Esophagus muscularis mucosa (tissue), 4 donors: ENCODE measurements around the gene DMRTC2.

Experiments used
- EP300 ChIP-seq: sonication (generic); formaldehyde crosslinking; IDR thresholded peaks from one replicate; pipeline ENCODE4 v1.6.1; 2017; ENCODE audit warnings: antibody characterized with exemption
- POLR2A ChIP-seq: fragments of 450-650 bp; IDR thresholded peaks from one replicate; pipeline ENCODE4 v1.6.1; 2017; ENCODE audit warnings: antibody characterized with exemption, moderate library complexity, mild to moderate bottlenecking, low read depth
- POLR2AphosphoS5 ChIP-seq, 2 donors: sonication (generic); formaldehyde crosslinking; IDR thresholded peaks; one replicate each; pipeline ENCODE4 v1.6.1; 2017; ENCODE audit warnings: antibody characterized with exemption in 2 of 2
- TF ChIP-seq, protein P1 (sequence below), 3 experiments: fragments of 200-600 bp in 2 of 3; fragments of 450-650 bp in 1 of 3; sonication (generic) in 2 of 3; IDR thresholded peaks; one replicate each; pipeline ENCODE4 v1.5.1; 2017 to 2019; ENCODE audit warnings: antibody characterized with exemption in 3 of 3, mild to moderate bottlenecking in 2 of 3, moderate library complexity in 1 of 3

DNA sequence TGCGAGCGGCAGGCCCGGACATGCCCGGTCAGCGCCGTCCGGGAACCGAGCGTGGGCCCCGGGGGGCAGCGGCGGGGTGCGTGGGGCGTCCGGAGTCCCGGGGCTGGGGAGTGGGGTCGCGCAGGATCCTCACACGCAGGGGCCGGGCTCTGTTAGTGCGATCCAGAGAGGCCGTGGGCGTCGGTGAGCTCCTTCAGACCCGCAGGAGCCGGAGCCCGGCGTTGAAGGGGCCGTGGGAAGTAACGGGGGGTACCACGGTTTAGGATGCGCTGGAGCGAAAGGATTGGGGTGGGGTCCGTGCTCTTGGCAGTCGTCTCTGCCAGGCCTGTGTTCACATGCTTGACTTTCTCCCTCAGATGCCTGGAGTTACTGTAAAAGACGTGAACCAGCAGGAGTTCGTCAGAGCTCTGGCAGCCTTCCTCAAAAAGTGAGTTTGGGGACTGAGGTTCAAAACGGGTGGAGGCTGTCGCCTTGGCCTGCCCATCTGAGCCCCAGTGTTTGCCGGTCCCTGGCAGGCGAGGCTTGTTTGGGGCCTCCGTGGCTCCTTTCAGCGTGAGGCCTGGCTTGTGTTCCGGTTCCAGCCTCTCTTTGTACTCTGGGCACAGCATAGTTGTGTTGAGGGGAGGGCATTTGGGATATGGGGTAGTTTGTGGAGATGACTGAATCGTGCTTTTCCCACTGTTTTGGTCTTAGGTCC is 15.7 kb downstream of the DMRTC2 start:
- TF ChIP-seq POLR2AphosphoS5 (IDR thresholded peaks at IDR 0.05) (no peak), POLR2A (no peak), EP300 (no peak)
- TF ChIP-seq, protein P1, sequence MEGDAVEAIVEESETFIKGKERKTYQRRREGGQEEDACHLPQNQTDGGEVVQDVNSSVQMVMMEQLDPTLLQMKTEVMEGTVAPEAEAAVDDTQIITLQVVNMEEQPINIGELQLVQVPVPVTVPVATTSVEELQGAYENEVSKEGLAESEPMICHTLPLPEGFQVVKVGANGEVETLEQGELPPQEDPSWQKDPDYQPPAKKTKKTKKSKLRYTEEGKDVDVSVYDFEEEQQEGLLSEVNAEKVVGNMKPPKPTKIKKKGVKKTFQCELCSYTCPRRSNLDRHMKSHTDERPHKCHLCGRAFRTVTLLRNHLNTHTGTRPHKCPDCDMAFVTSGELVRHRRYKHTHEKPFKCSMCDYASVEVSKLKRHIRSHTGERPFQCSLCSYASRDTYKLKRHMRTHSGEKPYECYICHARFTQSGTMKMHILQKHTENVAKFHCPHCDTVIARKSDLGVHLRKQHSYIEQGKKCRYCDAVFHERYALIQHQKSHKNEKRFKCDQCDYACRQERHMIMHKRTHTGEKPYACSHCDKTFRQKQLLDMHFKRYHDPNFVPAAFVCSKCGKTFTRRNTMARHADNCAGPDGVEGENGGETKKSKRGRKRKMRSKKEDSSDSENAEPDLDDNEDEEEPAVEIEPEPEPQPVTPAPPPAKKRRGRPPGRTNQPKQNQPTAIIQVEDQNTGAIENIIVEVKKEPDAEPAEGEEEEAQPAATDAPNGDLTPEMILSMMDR (IDR thresholded peaks at IDR 0.05) = no peak
